ENCODE results near the gene CTSD. TPM values are rescaled to one million over a fixed set of nuclear protein-coding genes. Genes with fewer than 3 reads are reported as not detected.

The CTSD gene
- total and polyA plus RNA-seq, 2 experiments from 2014 or later = 67.1 to 251 TPM

DNA sequence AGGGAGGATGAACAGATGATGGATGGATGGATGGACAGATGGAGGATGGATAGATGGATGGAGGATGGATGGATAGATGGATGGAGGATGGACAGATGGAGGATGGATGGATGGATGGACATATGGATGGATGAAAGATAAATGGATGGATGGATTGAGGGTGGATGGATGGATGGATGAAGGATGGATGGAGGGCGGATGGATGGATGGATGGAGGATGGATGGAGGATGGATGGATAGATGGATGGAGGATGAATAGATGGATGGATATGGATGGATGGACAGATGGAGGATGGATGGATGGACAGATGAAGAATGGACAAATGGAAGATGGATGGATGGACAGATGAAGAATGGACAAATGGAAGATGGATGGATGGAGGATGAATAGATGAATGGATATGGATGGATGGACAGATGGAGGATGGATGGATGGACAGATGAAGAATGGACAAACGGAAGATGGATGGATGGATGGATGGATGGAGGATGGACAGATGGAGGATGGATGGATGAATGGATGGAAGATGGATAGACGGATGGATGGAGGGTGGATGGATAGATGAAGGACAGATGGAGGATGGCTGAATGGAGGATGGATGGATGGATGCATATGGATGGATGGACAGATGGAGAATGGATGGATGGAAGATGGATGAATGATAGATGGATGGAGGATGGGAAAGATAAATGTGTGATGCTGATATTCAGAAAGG is 20.7 kb downstream of the CTSD start (continued):
- TF ChIP-seq, protein P1, sequence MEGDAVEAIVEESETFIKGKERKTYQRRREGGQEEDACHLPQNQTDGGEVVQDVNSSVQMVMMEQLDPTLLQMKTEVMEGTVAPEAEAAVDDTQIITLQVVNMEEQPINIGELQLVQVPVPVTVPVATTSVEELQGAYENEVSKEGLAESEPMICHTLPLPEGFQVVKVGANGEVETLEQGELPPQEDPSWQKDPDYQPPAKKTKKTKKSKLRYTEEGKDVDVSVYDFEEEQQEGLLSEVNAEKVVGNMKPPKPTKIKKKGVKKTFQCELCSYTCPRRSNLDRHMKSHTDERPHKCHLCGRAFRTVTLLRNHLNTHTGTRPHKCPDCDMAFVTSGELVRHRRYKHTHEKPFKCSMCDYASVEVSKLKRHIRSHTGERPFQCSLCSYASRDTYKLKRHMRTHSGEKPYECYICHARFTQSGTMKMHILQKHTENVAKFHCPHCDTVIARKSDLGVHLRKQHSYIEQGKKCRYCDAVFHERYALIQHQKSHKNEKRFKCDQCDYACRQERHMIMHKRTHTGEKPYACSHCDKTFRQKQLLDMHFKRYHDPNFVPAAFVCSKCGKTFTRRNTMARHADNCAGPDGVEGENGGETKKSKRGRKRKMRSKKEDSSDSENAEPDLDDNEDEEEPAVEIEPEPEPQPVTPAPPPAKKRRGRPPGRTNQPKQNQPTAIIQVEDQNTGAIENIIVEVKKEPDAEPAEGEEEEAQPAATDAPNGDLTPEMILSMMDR (conservative IDR thresholded peaks at IDR 0.05; ENCODE audit: low read depth in 2 of 2) = no peak
- TF ChIP-seq EZH2phosphoT487 (IDR thresholded peaks at IDR 0.05; ENCODE audit: unreplicated experiment) = no peak
- TF ChIP-seq, protein P2, sequence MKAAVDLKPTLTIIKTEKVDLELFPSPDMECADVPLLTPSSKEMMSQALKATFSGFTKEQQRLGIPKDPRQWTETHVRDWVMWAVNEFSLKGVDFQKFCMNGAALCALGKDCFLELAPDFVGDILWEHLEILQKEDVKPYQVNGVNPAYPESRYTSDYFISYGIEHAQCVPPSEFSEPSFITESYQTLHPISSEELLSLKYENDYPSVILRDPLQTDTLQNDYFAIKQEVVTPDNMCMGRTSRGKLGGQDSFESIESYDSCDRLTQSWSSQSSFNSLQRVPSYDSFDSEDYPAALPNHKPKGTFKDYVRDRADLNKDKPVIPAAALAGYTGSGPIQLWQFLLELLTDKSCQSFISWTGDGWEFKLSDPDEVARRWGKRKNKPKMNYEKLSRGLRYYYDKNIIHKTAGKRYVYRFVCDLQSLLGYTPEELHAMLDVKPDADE (IDR thresholded peaks at IDR 0.05) = no peak
- TF ChIP-seq EZH2 (IDR thresholded peaks at IDR 0.05; ENCODE audit: low read depth, unreplicated experiment) = no peak
- TF ChIP-seq ZNF331 (CRISPR knock-in tag; IDR thresholded peaks at IDR 0.05; ENCODE audit: low read depth) = no peak
- TF ChIP-seq ZNF114 (CRISPR knock-in tag; IDR thresholded peaks at IDR 0.05) = no peak
- TF ChIP-seq STAT1 (IDR thresholded peaks at IDR 0.05; ENCODE audit: unreplicated experiment) = no peak
- TF ChIP-seq POLR2AphosphoS5 (IDR thresholded peaks at IDR 0.05; ENCODE audit: low read depth) = no peak
- no peak for TF ChIP-seq JUNB (IDR thresholded peaks at IDR 0.05; ENCODE audit: unreplicated experiment)
- TF ChIP-seq, protein P3, sequence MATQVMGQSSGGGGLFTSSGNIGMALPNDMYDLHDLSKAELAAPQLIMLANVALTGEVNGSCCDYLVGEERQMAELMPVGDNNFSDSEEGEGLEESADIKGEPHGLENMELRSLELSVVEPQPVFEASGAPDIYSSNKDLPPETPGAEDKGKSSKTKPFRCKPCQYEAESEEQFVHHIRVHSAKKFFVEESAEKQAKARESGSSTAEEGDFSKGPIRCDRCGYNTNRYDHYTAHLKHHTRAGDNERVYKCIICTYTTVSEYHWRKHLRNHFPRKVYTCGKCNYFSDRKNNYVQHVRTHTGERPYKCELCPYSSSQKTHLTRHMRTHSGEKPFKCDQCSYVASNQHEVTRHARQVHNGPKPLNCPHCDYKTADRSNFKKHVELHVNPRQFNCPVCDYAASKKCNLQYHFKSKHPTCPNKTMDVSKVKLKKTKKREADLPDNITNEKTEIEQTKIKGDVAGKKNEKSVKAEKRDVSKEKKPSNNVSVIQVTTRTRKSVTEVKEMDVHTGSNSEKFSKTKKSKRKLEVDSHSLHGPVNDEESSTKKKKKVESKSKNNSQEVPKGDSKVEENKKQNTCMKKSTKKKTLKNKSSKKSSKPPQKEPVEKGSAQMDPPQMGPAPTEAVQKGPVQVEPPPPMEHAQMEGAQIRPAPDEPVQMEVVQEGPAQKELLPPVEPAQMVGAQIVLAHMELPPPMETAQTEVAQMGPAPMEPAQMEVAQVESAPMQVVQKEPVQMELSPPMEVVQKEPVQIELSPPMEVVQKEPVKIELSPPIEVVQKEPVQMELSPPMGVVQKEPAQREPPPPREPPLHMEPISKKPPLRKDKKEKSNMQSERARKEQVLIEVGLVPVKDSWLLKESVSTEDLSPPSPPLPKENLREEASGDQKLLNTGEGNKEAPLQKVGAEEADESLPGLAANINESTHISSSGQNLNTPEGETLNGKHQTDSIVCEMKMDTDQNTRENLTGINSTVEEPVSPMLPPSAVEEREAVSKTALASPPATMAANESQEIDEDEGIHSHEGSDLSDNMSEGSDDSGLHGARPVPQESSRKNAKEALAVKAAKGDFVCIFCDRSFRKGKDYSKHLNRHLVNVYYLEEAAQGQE (IDR thresholded peaks at IDR 0.05; ENCODE audit: unreplicated experiment) = no peak
- TF ChIP-seq CREB1 (CRISPR knock-in tag; IDR thresholded peaks at IDR 0.05; ENCODE audit: low read depth) = no peak

DNA sequence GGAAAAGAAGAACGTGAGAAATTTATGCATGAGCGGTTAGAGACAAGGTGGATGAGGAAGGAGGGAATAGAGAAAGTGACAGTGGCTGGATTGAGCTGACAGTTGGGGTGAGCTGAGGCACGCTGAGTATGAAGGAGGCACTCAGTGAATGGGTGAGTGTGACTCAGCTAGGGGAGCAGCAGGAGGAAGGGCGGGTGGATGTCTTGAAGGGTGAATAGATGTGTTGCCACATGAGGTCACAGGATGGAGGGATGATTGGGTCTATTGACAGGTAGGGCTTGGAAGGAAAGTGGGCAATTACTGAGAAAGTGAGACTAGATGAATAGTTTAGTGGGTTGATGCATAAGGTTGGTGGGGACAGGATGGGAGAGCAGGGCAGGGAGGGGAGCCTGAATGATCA is 21.4 kb downstream of the CTSD start:
- Histone ChIP-seq H3K9me2 (ENCODE audit: insufficient read depth) (0 out of 2 replicates have a peak, but pooled peaks cover 6% of the 10 kb centered on the region), H3K4me3 (no peak overlapping the region), H4K20me1 (replicated peaks; ENCODE audit: insufficient read depth) (no peaks in the 10 kb centered on the region), H2AFZ (no peak overlapping the region), H3K36me3 (ENCODE audit: insufficient read depth) (no peaks in the 10 kb centered on the region), H3K27ac (ENCODE audit: low read depth) (no peak overlapping the region), H3K4me1 (ENCODE audit: insufficient read depth) (no peaks in the 10 kb centered on the region), H3K4me2 (no peak overlapping the region), H3K79me2 (replicated peaks; ENCODE audit: insufficient read depth) (no peaks in the 10 kb centered on the region), H3F3A (replicated peaks; ENCODE audit: low read depth) (peaks cover 9% of the 10 kb centered on the region; the same call in 1 of the 2 replicates), H3K27me3 (ENCODE audit: insufficient read depth) (peaks cover 4% of the 10 kb centered on the region; the same call in 1 of the 2 replicates)
- Mint-ChIP-seq H3K4me3 (no peak overlapping the region), H3K9me3 (peaks cover 9% of the 10 kb centered on the region), H3K27me3 (ENCODE audit: insufficient read depth, low read depth, poor library complexity) (peaks cover 23% of the 10 kb centered on the region), H3K36me3 (ENCODE audit: low read depth) (peaks cover 2% of the 10 kb centered on the region; the same call in 2 of the 3 replicates), H3K27ac (no peak overlapping the region), H3K4me1 (no peaks in the 10 kb centered on the region)
- DNase-seq (ENCODE audit: low spot score) (no peak), ATAC-seq (no peak)
- TF ChIP-seq JUNB (IDR thresholded peaks at IDR 0.05; ENCODE audit: unreplicated experiment) (no peak), ZNF331 (CRISPR knock-in tag; IDR thresholded peaks at IDR 0.05; ENCODE audit: low read depth) (no peak), POLR2AphosphoS5 (IDR thresholded peaks at IDR 0.05; ENCODE audit: low read depth) (no peak), EZH2phosphoT487 (IDR thresholded peaks at IDR 0.05; ENCODE audit: unreplicated experiment) (no peak), STAT1 (IDR thresholded peaks at IDR 0.05; ENCODE audit: unreplicated experiment) (no peak)
- TF ChIP-seq, protein P2 (IDR thresholded peaks at IDR 0.05) = no peak
- TF ChIP-seq, protein P1 (conservative IDR thresholded peaks at IDR 0.05; ENCODE audit: low read depth in 2 of 2) = no peak

Data from GM23338 (cell line).